Measurements from ENCODE around the gene OSCAR.

DNA sequence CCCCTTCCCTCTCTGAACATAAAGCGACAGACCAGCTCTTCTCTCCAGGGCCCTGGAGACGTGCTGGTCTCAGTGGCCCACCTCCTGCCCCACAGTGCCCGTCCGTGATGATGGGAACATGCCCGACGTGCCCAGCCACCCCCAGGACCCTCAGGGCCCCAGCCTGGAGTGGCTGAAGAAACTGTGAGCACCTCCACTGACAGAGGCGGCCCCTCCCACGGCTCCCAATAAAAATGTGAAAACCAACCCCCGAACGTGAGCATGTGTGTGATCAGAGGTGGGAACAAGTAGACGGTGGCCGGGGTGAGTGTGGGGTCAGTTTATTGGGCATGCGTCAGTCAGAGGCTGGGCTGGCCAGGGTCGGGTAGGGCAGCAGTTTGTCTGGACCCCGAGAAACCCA lies 6.1 kb upstream of the OSCAR start:
- TF ChIP-seq, protein P1, sequence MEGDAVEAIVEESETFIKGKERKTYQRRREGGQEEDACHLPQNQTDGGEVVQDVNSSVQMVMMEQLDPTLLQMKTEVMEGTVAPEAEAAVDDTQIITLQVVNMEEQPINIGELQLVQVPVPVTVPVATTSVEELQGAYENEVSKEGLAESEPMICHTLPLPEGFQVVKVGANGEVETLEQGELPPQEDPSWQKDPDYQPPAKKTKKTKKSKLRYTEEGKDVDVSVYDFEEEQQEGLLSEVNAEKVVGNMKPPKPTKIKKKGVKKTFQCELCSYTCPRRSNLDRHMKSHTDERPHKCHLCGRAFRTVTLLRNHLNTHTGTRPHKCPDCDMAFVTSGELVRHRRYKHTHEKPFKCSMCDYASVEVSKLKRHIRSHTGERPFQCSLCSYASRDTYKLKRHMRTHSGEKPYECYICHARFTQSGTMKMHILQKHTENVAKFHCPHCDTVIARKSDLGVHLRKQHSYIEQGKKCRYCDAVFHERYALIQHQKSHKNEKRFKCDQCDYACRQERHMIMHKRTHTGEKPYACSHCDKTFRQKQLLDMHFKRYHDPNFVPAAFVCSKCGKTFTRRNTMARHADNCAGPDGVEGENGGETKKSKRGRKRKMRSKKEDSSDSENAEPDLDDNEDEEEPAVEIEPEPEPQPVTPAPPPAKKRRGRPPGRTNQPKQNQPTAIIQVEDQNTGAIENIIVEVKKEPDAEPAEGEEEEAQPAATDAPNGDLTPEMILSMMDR (IDR thresholded peaks at IDR 0.05) = no peak
- TF ChIP-seq POLR2A (IDR thresholded peaks at IDR 0.05) = no peak
- no peak for TF ChIP-seq EP300 (IDR thresholded peaks at IDR 0.05)
